HG02759 (cell line): Measurements from ENCODE around the gene INO80.
"Not testable (repeated sequence)": the region's sequence is repeated elsewhere in the genome, so short reads cannot be mapped to it uniquely, and the experiment has no call there.

Source experiments
- ATAC-seq: cut with Tn5 transposase; IDR thresholded peaks from one replicate; pipeline ENCODE4 v1.9.1; 2021; ENCODE audit warnings: mild to moderate bottlenecking, moderate library complexity; ENCODE audit not compliant: unreplicated experiment

INO80 gene

DNA sequence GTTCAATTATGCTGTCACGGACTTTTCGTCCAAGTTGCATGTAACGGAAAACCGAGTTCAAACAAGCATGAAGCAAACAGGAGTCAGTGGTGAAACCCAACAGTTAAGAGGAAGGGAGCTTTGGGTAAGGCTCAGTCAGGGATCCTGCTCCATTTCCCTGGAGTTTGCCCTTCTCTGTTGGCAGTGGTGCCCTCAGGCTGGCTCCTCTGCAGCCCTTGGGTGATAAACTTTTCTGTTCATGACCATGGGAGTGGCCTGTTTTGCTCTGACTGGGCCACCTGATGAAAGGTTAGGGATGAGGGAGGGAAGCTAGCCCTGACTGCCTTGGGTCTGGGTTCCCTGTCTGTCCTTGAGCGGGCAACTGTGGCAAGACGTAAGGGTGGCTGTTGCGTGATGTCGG lies 146.7 kb downstream of the INO80 start:
- ATAC-seq: no peak

DNA sequence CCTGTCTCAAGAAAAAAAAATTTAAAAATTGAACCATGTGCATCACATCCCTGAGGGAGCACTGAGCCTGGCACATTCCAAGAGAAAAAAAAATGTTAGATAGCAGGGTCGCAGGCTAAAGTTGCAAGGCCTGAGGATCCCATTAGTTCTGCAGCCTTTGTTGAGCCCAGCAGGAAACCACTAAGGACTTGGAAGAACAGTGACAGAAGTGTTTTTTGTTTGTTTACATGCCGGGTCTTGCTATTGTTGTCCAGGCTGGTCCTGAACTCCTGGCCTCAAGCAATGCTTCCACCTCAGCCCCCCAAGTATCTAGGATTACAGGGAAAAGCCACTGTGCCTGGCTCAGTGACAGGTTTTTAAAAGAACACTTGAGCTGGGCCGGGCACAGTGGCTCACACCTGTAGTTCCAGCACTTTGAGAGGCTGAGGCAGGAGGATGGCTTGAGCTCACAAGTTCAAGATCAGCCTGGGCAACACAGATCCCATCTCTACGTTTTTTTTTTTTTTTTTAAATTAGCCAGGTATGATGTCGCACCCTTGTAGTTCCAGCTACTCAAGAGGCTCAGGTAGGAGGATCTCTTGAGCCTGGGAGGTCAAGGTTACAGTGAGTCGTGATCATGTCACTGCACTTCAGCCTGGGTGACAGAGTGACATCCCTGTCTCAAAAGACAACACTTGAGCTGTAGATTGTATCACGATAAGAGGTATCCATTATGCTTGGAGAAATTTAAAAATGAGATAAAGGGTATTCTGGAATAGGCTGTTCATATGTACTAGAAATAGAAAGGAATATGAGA lies 147.6 kb downstream of the INO80 start:
- ATAC-seq: no peak

DNA sequence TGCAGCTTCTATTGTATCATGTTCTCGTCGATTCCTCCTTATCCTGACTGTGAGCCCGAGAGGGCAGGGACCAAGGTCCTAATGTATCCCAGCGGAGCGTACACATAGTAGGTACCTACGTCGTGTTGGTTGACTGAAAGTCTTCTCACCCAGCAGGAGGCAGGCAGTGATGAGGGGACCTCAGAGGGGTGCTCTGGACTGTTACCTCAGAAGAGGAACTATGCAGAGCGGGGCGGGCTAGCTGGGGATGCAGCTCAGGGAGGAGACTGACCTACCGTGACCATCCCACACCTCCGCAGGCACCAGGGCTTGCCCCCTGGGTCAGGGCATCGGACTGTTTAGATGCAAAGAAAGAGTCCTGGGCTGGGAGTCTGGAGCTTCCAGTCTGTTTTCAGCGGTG lies 151.4 kb downstream of the INO80 start:
- ATAC-seq: no peak

- no peak for ATAC-seq
Observed at GRCh38 chr15:40964006-40964405, 152.1 kb downstream of the INO80 start.

DNA sequence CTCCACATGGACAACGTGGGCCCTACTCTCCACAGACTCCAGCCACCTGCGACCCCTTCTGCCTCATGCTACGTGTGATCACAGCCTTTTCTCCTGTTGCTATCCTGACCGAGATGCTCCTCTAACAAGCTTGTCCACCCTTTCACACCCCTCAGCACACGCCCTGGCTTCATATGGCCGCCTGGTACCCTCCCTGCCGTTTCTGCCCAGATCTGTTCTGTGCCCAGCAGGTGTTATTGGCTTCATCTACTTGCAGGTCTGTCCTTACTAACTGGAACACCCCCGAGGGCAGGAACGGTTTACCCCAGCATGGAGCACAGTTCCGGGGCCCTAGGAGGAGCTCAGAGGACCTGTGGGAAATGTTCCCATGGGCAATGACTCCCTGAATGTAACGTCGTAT lies 152.9 kb downstream of the INO80 start:
- ATAC-seq: no peak

- ATAC-seq: not testable (repeated sequence)
Observed at GRCh38 chr15:40962317-40962716, 153.8 kb downstream of the INO80 start.

GRCh38 chr15:40961740-40962139 lies 154.3 kb downstream of the INO80 start:
- ATAC-seq: not testable (repeated sequence)

DNA sequence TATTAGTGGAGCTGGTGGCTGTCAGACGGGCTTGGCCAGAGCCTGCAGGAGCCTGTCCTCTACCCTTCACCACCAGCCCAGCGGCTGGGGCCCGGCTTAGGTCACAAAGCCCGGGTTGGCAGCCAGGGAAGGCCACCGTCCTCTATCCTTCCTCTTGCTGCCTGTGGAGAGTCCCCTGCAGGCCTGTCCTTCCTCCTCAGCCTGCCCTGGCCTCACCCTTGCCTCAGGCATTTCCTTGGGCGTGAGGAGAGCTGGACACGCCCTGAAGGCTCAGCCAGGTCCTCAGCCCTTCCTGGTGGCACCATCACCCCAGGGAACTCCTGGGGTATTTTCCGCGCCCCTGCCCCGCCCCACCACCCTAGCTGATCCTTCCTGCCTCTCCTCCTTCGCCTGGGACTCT lies 155.2 kb downstream of the INO80 start:
- ATAC-seq: no peak

DNA sequence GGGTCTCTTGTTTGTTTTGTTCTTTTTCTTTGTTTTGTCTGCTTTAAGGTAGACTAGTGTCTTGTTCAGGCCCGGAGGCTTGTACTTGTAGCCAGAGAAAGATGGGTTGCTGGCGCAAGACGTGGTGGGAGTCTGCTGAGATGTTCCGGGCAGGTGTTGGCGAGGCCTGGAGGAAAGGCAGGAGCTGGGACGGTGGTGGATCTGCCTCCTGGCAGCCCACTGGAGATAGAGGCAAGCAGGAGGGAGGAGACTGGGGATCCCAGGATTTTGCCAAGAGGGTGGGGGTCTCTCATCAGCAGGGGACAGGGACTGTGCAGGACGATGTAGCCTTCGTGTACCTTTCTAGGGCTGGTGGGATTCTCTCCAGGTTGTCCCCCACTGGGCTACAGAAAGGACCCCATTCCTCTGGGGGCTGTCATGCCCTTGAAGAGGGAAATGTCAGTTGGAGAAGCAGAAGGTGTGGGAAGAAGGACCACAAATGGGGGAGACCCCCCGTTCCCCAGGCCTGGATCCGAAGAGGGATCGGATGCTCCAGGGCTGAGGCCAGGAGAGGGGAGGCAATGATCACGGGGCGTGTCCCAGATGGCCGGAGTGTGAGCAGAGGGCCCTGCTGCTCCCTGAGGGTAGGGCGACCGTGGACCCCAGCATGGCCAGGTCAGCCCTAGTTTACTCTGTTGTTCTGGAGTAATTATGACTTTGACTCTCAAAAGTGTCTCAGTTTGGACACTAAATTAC lies 155.8 kb downstream of the INO80 start:
- no peak for ATAC-seq

GRCh38 chr15:40959331-40960141 lies 156.5 kb downstream of the INO80 start:
- no peak for ATAC-seq

DNA sequence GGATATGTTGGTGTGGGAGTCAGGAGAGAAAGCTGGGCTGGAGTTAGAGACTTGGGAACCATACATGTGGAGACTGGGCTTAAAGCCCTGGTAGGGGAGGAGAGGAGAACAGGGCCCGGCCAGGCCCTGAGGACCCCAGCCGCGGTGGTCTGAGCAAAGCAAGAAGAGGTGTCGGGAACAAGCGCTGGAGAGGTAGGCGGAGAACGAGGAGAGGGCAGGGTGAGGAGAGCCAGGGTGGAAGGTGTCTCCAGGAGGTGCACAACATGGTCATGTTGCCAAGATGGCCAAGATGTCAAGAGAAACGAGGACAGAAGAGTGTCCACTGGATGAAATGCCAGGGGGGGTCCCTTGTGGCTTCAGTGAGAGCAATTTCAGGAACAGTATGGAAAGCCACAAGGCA lies 157.4 kb downstream of the INO80 start:
- no peak for ATAC-seq

DNA sequence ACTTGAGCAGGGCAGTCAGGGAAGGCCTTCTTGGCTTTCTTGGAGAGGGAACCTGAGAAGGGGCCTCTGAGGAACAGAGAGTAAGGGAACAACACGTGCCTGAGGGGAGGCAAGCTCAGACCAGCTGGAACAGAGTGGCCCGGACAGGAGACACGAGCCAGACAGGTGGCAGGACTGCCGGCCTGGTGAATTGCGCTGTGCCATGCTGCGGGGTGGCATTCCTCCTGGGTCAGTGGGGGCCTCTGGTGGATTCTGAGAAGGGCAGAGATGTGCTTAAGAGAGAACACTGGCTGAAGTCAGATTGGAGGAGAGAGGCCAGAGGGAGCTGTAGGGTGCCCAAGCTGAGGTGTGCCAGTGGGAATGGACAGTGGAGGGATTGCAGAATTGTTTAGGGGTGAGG lies 157.9 kb downstream of the INO80 start:
- no peak for ATAC-seq

- ATAC-seq: no peak
Observed at GRCh38 chr15:40957581-40958051, 158.5 kb downstream of the INO80 start.

GRCh38 chr15:40957041-40957555 lies 159.0 kb downstream of the INO80 start:
- ATAC-seq: no peak

GRCh38 chr15:40956541-40956982 lies 159.5 kb downstream of the INO80 start:
- no peak for ATAC-seq

DNA sequence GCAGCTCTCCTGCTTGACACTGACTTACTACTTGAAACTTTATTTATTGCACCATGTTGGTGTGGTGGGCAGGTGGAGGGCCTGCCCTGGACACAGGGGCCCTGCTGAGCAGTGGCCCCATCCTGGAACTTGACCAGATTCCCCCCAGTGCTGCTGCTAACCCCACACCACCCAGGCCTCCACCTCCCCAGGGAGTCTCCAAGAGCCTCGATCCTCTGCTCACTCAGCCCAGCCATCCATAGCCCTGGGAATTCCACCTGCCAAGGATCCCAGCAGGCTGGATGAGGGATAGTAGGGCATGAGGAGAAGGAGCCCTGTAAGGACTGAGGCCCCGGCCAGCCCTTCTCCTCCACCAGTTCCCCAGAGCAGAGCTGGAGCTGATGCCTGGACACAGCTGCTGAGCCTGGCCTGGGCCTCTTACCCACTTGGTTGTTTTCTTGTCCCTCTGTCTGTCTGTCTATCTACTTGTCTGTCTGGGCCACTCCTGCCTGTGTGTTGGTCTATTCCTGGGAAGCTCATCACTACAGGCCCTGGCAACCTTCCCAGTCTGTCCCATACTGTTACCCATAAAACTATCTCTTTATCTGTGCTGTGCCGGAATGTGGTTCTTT lies 160.0 kb downstream of the INO80 start:
- ATAC-seq: no peak

DNA sequence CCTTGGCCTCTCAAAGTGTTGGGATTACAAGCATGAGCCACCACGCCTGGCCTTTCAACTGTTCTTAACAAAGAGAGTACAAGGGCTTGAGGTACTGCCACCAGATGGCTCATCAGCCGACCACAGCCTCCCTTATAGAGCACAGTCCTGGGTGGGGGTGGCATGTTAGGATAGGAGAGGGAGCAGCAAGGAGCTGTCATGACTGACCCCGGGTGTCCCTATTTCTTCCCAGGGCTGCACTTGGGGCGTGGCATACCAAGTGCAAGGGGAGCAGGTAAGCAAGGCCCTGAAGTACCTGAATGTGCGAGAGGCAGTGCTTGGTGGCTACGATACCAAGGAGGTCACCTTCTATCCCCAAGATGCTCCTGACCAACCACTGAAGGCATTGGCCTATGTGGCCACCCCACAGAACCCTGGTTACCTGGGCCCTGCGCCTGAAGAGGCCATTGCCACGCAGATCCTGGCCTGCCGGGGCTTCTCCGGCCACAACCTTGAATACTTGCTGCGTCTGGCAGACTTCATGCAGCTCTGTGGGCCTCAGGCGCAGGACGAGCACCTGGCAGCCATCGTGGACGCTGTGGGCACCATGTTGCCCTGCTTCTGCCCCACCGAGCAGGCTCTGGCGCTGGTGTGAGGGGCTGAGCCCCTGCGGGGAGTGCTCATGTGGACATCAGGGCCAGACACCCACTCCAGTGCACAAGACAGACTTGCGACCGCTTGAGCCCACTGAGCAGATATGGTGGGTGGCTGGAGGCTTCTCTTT lies 160.8 kb downstream of the INO80 start:
- ATAC-seq: no peak

- ATAC-seq: not testable (repeated sequence)
Observed at GRCh38 chr15:40954158-40954848, 161.8 kb downstream of the INO80 start.

- ATAC-seq: no peak
Observed at GRCh38 chr15:40953713-40954074, 162.4 kb downstream of the INO80 start.
